HG03066 (cell line): ENCODE measurements around the gene ASB10.

ENCODE experiments used
- ATAC-seq: cut with Tn5 transposase; IDR thresholded peaks from one replicate; pipeline ENCODE4 v1.9.1; 2021; ENCODE audit warnings: low read depth; ENCODE audit not compliant: unreplicated experiment

Gene ASB10

GRCh38 chr7:151210087-151210854 lies 23.2 kb upstream of the ASB10 start, which contains the start of gene H2BK1:
Gene H2BK1 (minus strand): TSS chr7:151210488. CDS start chr7:151210318, 170 bp downstream.
- ATAC-seq, result no peak

DNA sequence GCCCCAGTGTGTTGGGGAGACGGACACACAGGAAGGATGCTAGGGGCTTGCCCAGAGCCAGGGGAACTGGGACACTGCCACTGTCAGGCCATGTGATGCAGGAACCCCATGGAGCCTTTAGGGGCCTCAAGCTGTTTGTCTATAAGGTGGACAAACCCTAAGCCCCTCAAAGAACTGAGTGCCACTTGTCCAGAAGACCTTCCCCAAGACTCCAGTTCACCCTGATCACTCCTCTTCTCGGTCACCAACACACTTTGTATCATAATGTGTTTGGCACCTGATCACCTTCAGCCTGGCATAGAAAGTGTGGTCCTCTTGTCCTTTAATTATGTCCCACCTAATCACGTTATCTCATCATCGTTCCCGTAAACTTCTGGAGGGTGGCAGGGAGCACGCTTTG lies 22.5 kb upstream of the ASB10 start:
- ATAC-seq, result no peak

DNA sequence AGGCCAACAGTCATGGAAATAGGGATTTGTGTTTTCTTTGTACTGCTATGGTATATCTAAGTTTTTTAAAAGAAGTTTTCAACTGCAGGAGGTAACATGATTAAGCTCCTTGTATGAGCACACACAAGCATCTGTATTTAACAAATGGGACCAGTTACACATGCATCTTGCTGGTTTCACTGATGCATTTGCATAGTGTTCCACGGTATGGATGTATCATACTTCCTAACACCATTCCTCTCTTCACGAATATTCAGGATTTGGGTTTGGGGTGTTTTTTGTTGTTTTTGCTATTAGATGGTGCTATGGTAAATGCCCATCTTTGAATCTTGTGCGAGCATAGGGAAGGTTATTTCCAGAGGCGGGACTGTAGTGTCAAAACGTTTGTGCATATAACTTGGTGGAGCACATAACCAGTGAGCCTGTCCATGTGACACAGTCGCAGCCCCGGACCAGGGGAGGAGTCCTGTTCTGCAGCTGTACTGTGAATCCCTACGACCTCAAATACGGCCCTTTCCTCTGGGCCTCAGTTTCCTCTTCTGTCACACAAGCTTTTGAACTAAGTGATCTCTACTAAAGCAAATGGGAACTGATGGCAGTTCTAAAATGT lies 21.3 kb upstream of the ASB10 start:
- no peak for ATAC-seq

GRCh38 chr7:151207804-151208203 lies 20.8 kb upstream of the ASB10 start:
- no peak for ATAC-seq

- no peak for ATAC-seq
Measured at GRCh38 chr7:151207315-151207714, 20.3 kb upstream of the ASB10 start.

GRCh38 chr7:151206914-151207313 lies 19.9 kb upstream of the ASB10 start:
- no peak for ATAC-seq

GRCh38 chr7:151205730-151206129 lies 18.7 kb upstream of the ASB10 start:
- no peak for ATAC-seq

- no peak for ATAC-seq
Measured at GRCh38 chr7:151204383-151205032, 17.5 kb upstream of the ASB10 start.

- no peak for ATAC-seq
Measured at GRCh38 chr7:151202836-151203235, 15.8 kb upstream of the ASB10 start.

DNA sequence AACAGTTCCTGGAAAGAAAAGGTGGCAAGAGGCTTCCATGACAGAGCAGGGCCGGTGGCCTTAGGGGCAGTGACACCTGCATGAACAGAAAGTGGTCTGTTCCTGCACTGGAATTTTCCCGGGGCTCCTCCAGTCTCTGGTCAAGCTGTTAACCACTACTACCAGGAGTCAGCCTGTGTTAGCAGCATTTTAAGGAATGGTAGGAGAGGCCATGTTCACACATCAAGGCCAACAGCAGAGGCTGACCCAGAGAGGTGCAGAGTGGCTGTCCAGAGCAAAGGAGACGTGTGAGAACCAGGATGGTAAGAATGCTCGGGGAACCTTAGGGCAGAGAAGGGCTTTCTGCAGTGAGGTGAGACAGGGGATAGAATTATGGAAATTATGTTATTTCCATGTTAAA lies 14.7 kb upstream of the ASB10 start:
- ATAC-seq, result no peak

- ATAC-seq, result no peak
Measured at GRCh38 chr7:151201344-151201743, 14.3 kb upstream of the ASB10 start.

DNA sequence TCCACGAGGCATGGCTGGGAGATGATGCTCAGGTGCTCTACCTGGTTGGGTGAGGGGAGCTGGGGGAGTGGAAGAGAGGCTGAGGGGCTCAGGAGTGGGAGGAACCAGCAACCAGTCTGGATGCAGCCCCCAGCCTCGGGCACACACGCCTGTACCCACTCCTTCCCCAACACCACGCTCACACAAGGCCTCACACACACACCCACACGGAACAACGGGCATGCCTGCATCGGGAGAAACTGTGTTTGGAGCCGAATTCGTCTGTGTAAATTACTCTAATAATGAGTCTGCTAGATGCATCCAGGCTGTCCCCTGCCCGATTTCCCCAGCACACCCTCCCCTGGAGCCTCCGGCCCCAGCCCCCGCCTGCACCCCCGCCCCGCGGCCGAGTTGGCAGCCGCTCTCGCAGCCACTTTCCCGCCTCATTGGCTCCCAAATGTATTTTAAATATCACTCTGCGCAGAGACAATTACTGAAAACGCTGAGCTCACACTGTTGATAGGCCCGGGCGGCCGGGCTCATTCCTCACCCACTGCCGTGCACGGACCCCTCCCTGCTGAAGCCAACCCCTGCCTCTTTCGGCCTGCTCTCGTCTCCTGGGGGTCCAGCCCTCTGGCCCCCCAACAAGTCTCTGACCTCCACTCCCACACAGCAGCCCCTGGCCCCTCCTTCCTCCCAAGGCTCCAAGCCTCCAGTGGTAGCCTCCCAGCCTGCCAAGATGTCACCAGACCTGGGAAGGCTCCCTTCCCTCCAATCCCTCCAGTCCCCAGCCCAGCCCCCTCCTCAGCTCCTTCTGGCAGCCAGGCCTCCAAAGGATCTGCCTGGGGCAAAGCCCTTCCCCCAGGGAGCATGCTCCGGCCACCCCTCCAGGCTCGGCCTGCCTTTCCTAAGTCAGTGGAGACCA lies 12.1 kb upstream of the ASB10 start:
- ATAC-seq, result no peak

DNA sequence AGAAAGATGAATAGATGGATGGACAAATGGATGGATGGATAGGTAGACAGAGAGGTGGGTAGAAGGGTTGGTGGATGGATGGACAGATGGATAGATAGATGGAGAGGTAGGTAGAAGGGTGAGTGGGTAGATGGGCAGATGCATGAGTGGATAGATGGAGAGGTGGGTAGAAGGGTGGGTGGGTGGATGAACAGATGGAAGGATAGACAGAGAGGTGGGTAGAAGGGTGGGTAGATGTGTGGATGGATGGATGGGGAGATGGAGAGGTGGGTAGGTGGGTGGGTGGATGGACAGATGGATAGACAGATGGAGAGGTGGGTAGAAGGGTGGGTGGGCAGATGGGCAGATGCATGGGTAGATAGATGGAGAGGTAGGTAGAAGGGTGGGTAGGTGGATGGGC lies 10.9 kb upstream of the ASB10 start:
- no peak for ATAC-seq

GRCh38 chr7:151195616-151196450 lies 8.8 kb upstream of the ASB10 start:
- ATAC-seq, result no peak

DNA sequence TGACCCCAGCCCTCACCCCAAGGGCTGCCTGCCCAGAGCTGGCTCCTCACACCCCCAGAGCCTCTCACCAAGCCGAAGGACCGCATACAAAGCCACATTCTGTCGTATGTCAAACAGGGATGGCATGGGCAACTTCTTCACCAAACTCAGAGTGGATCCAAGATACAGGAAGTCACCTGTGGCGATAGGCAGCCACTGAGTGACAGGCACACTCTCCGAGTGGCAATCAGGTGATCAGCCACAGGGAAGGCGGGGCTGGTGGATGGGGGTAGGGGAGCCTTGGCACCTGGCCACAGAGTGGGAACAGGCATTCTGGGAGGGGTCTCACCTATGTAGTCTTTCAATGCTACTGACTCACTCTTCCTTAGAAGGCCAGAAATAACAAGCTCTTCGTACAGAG lies 7.1 kb upstream of the ASB10 start:
- no peak for ATAC-seq

DNA sequence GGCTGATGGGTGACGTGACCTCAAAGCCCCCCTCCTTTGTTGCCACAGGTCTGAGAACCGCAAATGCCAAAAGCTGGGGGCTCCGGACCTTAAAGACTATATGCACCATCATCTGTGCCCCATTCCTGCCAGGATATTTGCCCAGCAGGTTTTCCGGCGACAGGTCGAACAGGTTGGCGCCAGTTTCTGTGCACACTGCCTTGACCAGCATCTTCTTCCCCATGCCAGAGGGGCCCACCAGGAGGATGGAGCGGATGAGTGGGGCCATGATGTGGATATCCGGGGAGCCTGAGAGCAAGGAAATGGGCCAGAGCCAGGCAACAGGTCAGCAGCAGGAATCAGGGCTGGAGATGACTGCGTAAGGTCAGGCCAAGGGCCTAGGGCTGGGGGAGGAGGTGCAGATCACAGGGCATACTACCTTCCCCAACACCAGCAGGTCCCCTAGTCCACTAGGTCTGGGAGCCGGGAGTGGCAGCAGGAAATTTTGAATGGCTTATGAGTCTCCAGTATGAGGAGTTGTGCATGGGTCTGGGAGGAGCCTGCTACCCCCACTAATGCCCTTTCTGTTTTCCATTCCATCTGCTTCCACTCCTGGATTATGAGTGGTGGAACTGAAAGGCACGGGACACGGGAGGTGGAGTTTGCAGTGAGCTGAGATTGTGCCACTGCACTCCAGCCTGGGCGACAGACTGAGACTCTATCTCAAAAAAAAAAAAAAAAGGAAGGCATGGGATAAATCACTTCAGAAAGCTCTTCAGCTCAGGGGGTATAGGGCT lies 6.3 kb upstream of the ASB10 start:
- no peak for ATAC-seq

- ATAC-seq, result no peak
Measured at GRCh38 chr7:151192002-151192539, 5.0 kb upstream of the ASB10 start.

DNA sequence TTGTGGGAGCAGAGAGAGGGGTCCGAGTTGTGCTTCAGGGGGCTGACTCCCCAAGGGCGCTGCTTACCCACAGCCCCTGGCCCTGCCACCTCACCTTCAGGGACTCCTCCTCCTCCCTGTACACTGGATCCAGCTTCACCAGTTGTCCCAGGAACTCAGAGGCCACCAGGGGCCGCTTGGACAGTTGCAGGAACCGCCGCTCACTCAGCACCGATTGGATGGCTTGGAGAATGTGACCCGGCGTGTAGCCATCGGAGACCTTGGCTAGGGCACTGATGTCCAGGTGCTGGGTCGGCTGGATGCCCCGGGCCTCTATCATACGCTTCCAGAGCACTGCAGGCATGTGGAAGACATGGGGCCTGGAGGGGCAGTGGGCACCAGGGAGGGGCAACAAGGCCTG lies 4.5 kb upstream of the ASB10 start:
- ATAC-seq, result no peak

DNA sequence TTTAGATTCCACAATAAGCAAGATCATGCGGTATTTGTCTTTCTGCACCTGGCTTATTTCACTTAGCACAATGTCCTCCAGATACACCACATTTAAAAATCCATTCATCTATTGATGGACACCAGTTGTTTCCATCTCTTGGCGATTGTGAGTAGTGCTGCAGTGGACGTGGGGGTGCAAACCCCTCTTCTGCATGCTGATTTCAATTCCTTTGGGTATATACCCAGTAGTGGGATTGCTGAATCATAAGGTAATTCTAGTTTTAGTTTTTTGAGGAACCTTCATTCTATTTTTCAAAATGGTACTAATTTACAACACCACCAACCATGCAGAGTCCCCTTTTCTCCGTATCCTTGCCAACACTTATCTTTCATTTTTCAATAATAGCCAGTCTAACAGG lies 2.0 kb upstream of the ASB10 start:
- no peak for ATAC-seq
